Brain pericyte (primary cell): ENCODE measurements around the gene FA2H.
"Not testable (repeated sequence)": the region's sequence is repeated elsewhere in the genome, so short reads cannot be mapped to it uniquely, and the experiment has no call there.

Source experiments
- DNase-seq: peaks from one replicate; pipeline ENCODE4 v3.0.0-alpha.2; 2012; ENCODE audit warnings: low read depth, low spot score

Gene FA2H

GRCh38 chr16:74770831-74771526 lies 3.6 kb downstream of the FA2H start:
- no peak for DNase-seq

GRCh38 chr16:74769586-74770190 lies 4.9 kb downstream of the FA2H start:
- no peak for DNase-seq

DNA sequence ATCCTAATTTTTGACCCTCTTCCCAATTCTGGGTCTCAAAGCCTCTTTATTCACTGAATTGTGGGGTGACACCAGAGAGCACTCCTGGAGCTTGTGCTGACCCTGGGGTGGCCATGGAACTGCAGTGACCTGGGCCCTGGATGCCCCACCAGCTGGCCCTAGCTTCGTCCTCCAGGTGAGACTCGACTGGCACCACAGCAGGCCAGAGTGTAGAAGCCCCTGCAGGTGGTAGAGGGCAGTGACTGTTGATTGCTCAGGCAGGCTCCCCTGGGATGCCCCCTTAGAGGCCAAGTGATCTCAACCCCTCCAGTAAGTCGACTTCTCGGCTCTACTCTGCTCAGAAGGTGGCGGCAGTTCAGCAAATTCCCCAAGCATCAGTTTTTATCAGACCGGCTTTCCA lies 6.4 kb downstream of the FA2H start:
- no peak for DNase-seq

- no peak for DNase-seq
These were observed 6.9 kb downstream of the FA2H start for GRCh38 chr16:74767749-74768148.

GRCh38 chr16:74766729-74767128 lies 7.9 kb downstream of the FA2H start:
- no peak for DNase-seq

GRCh38 chr16:74764184-74764583 lies 10.4 kb downstream of the FA2H start:
- DNase-seq = not testable (repeated sequence)

GRCh38 chr16:74761665-74762064 lies 13.0 kb downstream of the FA2H start:
- DNase-seq = no peak

DNA sequence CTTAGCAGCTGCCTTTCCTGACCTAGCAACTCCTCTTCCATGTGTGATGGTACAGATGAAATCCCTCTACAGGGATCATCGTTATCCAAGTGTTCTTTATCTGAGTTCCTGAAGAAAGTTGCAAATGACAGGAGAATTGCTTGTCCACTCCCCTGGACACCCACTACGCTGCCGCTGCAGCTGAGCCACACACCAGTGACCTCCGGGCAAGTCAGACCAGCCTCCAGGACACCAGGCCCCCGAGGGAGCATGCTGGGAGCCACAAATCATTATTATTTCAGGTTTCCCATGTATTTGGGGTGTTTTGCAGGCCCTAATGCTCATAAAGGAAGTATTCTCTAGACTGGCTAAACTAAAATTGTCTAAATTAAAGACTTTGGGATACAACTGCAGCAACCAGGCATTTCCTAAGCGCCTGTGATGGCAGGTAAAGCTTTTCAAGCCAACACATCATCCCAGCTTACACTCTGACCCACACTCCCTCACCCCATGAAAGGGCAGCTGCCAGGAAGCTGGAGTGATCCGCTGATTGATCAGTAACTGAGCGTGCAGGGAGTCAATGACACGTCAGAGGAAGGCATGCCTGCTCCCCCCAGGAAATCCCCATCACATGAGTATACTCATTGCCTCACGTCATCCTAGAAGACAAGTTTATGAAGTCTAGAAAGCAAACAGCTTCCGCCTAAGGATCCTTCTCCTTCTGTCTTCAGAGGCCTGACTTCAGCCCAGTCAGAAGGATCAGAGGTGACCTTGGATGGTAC lies 14.4 kb downstream of the FA2H start:
- no peak for DNase-seq

- DNase-seq = no peak
These were observed 15.1 kb downstream of the FA2H start for GRCh38 chr16:74759564-74759963.

GRCh38 chr16:74758801-74759200 lies 15.8 kb downstream of the FA2H start:
- no peak for DNase-seq

GRCh38 chr16:74757349-74757748 lies 17.3 kb downstream of the FA2H start:
- DNase-seq = no peak

DNA sequence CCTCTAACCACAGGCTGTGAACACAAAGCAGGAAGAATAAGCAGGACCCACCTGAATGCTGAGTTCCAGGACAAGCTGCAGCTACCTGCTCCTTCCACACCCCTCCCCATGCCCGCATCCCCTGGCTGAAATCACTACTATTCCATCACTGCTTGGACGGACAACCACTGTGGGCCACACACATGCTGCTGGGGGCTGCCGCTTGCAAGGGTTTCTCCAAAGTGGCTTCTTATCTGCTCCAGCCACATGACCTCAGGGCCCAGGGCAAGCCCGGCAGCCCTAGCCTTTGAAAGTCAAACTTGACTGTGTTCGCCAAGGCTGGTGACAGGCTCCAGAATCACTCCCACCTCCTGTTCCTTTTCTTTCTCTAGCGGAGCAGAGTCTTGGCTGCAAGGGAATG lies 18.4 kb downstream of the FA2H start:
- no peak for DNase-seq

DNA sequence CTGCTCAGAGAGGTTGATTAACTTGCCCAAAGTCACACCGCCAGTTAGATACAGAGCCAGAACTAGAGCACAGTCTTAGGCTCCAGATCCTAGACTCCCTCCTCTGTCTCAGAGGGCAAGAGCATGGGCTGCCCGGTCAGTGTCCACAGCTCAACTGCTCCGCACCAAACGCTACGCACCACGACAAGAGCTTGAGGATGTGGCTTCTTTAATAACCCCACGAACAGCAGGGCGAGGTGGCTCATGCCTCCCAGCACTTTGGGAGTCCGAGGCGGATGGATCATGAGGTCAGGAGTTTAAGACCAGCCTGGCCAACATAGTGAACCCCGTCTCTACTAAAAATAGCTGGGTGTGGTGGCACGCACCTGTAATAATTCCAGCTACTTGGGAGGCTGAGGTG lies 21.4 kb downstream of the FA2H start:
- DNase-seq = no peak

DNA sequence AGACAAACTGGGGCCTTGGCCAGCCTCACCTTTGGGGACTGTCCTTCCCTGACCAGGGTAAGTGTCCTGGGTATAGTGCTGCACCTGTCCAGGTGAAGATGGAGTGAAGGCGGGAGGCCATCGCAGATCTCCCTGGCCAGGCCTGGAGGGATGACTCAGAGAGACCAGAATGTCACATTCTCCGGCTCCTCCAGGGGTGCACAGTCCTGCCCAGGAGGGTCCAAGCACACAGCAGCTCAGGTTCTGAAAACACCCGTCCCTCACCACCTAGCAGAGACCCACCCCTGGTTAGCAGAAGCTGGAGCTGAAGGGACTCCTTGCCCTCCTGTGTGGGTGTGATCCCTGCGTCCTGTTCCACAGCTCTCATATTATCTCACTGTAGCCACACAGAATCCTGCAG lies 21.9 kb downstream of the FA2H start:
- DNase-seq = no peak

DNA sequence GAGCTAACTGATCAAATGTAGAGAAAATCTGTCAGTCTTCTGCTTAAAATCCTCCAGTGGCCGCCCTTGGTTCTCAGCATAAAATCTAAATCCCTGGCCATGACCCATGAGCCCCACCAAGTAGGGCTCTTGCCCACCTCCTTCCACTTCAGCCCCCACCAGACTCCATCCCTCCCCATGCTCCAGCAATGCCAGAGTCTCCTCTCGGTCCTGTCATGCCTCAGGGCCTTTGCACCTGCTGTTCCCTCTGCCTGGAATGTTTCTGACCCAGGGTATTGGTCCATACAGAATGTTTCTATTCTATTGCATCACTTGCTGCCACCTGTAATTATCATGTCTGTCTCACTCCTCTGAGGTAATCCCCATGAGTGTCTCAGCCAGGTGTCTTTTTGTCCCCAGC lies 22.4 kb downstream of the FA2H start:
- DNase-seq = no peak

GRCh38 chr16:74751658-74752057 lies 23.0 kb downstream of the FA2H start:
- no peak for DNase-seq

GRCh38 chr16:74749291-74750055 lies 25.1 kb downstream of the FA2H start:
- no peak for DNase-seq

DNA sequence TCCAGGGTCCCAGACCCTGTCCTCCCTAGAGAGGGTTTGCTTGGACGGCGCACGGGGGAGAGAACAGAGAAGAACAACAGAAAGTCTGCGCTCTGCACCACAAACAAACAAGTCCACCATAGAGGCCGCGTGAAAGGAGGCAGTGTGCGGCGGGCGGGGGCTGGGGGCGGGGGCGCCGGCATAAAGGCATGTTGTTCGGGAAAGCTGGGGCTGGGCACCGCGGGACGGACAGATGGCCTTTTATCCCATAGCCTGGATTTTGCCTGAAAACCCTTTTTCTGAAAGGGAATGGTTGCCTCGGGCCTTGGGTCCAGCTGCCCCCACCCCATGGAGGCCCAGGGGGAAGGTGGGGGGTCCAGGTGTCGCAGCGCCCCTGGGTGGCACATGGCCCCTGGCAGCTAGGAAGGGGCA lies 26.0 kb downstream of the FA2H start:
- no peak for DNase-seq

GRCh38 chr16:74747716-74748615 lies 26.7 kb downstream of the FA2H start:
- DNase-seq = no peak

DNA sequence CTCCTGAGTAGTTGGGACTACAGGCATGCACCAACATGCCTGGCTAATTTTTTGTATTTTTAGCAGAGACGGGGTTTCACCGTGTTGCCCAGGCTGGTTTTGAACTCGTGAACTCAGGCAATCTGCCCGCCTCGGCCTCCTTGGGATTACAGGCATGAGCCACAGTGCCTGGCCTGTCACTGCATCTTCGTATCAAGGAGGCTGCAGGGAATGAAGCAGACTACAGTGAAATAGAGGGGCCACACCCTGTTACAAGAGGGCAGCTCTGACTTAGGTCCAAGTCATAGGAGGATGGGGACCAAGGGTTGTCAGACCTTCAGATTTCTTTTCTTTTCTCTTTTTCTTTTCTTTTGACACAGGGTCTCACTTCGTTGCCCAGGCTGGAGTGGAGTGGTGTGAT lies 28.7 kb downstream of the FA2H start:
- no peak for DNase-seq

DNA sequence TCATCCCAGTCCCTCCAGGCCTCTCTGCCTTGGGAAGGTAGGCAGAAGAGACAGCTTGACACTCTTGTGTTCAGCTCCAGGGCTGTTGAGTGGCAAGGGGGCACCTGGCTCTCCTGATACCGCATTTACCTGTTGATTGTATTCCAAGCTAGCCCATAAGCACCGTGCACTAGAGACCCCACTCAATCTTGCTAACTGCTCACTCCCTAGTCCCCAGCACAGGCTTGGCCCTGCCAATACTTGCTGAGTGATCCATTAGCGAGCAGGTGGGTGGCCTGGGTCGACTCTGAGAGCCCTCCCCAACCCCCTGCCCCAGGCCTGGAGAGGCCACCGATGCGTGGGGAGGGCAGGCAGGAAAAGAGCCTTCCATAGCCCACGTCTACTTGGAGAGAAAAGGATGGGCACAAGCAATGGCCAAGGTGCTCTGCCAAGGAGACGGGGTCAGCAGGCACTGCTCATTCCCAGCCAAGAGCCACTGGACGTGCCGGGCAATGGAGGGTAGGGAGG lies 29.5 kb downstream of the FA2H start:
- no peak for DNase-seq
